SJCRH30 (cell line): Measurements from ENCODE around the gene SRGAP2. TPM values are rescaled to one million over a fixed set of nuclear protein-coding genes. Genes with fewer than 3 reads are reported as not detected.

Source experiments
- total RNA-seq: library from RNA; depleted of rRNA; stranded (reverse); fragments of >200 nt; shearing (Covaris generic); gene quantifications from 2 replicates; pipeline ENCODE4 v1.2.3, GENCODE V29; 2014; rRNA removed

The SRGAP2 gene
- total RNA-seq, 1 experiment from 2014 or later: 67.7 TPM

Other genes with a start within 250 kb of the SRGAP2 start
- not detected in 2 replicates for gene RAB7B, start 200.1 kb upstream of the SRGAP2 start, total RNA-seq
- gene CTSE, start 179.6 kb upstream of the SRGAP2 start, total RNA-seq: not detected in 2 replicates
- not detected in 2 replicates for gene RHEX, start 150.4 kb upstream of the SRGAP2 start, total RNA-seq
- 0.04 and 0.05 TPM in 2 replicates for gene AVPR1B, start 86.2 kb upstream of the SRGAP2 start, total RNA-seq
- 17.9 and 18.4 TPM in 2 replicates for gene FAM72A, start 702 bp upstream of the SRGAP2 start, total RNA-seq